Measurements from ENCODE around the gene TBC1D4. TPM values are rescaled to one million over a fixed set of nuclear protein-coding genes. Genes with fewer than 3 reads are reported as not detected.

Gene TBC1D4
- total and polyA plus RNA-seq, 10 of the 15 experiments (the other 5 are each of a cell fraction or from before 2014, with no cell fraction given), result 11.0 to 38.6 (median 25.5) TPM

GRCh38 chr13:75299913-75300862, 181.8 kb downstream of the TBC1D4 start (continued):
- no peak for TF ChIP-seq CEBPZ (IDR thresholded peaks at IDR 0.05; ENCODE audit: low read depth, low read length)
- TF ChIP-seq DPF2 (IDR thresholded peaks at IDR 0.05), result peak; percentile 32; the same call in 1 of the 2 replicates
- no peak for TF ChIP-seq FOXK2 (IDR thresholded peaks at IDR 0.05)
- no peak for TF ChIP-seq POLR2A (IDR thresholded peaks at IDR 0.05; ENCODE audit: low read depth, low read length)
- no peak for TF ChIP-seq SREBF1 (IDR thresholded peaks at IDR 0.05; ENCODE audit: low read length)
- no peak for TF ChIP-seq E4F1 (IDR thresholded peaks at IDR 0.05; ENCODE audit: borderline replicate concordance, partially characterized antibody)
- no peak for TF ChIP-seq REST (IDR thresholded peaks at IDR 0.05; ENCODE audit: low read depth, low read length)
- TF ChIP-seq SREBF2 (IDR thresholded peaks at IDR 0.05; ENCODE audit: low read length), result no peak
- TF ChIP-seq JUNB (IDR thresholded peaks at IDR 0.05), result peak; percentile 41; the same call in 1 of the 2 replicates
- TF ChIP-seq TCF7 (IDR thresholded peaks at IDR 0.05; ENCODE audit: borderline replicate concordance), result peak; percentile 78
- no peak for TF ChIP-seq NFYA (IDR thresholded peaks at IDR 0.05; ENCODE audit: borderline replicate concordance, low read depth, low read length)
- no peak for TF ChIP-seq MXI1 (IDR thresholded peaks at IDR 0.05; ENCODE audit: low read depth, low read length)
- peak; percentile 91 for TF ChIP-seq RELB (IDR thresholded peaks at IDR 0.05; ENCODE audit: low read depth)
- no peak for TF ChIP-seq HSF1 (IDR thresholded peaks at IDR 0.05; ENCODE audit: low read depth, low read length)
- peak; percentile 61; the same call in 1 of the 2 replicates for TF ChIP-seq PKNOX1 (IDR thresholded peaks at IDR 0.05)

Measured in GM12878 (cell line).